Measurements from ENCODE around the gene HOXB9.
A peak's percentile ranks its signal among the peaks of the same experiment; 100 is the strongest.

Gene HOXB9

DNA sequence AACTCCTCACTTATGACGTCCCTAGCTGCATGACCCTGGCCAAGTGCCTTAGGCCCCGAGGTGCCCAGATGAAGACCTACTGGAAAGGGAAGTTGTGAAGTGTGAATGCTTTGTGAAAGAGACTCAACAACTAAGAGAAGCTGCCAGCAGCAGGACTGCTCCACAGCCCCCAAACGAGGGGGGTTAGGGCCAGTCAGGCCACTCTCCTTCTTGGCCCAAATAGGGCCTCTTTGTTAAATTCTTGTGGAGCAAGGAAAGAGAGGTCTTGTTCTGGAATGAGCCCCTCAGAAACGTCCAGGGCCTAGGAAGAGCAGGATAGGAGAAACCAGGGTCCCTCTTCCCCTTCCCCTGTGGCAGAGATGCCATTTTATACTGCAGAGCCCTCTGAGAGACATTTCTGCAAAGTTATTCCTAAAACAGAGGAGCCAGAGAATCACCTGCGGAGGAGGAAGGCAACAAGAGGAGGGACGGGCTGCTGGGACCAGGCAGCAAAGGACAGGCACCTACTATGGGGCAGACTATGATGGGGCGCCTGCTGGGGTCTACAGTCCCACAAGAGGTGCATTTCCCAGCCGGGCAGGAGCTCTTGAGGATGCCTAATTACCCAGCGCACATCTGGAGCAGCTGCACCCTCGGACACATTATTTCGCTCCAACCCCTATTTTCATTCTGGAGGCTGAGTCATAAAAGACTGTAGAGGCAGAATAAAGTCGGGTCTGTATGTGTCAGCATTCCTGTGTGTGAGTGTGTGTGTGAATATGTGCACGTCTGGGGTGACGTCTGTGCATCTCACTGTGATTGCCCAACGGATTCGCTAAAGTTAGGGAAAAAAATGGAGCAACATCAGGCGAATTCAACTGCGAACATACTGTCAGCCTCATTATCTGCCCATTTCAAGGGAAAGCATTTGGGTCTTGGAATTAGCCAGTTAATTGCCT is 11.4 kb upstream of the HOXB9 start:
- TF ChIP-seq, protein P1, sequence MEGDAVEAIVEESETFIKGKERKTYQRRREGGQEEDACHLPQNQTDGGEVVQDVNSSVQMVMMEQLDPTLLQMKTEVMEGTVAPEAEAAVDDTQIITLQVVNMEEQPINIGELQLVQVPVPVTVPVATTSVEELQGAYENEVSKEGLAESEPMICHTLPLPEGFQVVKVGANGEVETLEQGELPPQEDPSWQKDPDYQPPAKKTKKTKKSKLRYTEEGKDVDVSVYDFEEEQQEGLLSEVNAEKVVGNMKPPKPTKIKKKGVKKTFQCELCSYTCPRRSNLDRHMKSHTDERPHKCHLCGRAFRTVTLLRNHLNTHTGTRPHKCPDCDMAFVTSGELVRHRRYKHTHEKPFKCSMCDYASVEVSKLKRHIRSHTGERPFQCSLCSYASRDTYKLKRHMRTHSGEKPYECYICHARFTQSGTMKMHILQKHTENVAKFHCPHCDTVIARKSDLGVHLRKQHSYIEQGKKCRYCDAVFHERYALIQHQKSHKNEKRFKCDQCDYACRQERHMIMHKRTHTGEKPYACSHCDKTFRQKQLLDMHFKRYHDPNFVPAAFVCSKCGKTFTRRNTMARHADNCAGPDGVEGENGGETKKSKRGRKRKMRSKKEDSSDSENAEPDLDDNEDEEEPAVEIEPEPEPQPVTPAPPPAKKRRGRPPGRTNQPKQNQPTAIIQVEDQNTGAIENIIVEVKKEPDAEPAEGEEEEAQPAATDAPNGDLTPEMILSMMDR (IDR thresholded peaks at IDR 0.05), result no peak

DNA sequence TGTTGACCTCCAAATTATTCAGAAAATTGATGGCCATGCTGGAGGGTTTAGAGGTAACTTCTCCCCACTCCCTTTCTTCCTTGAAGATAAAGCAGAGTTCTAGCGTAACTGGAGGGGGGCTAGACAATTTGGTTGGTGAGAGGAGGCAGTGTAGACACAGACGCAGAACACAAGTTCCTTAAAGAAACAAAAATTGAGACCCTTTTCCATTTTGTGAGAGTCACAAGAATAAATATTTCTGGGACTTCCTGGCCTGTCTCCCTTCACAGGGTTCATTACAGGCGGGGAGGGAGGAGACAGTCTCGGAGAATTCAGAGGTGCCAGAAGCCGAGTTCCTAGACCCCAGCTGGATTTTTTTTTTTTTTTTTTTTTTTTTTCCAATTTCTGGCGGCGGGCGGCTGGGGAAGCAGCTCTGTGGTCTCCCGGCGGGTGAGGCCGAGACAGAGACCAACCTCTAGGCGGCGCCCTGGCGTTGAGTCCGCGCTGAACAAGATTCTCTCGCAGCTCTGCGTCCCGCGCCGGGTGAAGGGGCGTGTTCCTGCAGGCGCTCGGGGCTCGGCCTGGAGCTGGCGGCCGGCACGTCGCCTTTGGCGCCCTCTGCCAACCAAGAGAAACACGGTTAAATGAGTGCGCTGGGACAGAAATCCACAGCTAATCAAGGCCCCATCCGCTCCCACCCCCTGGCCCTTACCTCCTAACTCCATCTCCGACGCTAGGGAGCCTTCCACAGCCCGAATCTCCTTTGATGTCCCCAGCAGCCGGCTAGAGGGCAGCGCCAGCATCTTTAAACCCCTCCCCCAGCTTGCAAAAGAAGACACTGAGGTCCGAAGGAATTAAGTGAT is 10.2 kb upstream of the HOXB9 start:
- TF ChIP-seq, protein P1 (IDR thresholded peaks at IDR 0.05), result peak; percentile 61

DNA sequence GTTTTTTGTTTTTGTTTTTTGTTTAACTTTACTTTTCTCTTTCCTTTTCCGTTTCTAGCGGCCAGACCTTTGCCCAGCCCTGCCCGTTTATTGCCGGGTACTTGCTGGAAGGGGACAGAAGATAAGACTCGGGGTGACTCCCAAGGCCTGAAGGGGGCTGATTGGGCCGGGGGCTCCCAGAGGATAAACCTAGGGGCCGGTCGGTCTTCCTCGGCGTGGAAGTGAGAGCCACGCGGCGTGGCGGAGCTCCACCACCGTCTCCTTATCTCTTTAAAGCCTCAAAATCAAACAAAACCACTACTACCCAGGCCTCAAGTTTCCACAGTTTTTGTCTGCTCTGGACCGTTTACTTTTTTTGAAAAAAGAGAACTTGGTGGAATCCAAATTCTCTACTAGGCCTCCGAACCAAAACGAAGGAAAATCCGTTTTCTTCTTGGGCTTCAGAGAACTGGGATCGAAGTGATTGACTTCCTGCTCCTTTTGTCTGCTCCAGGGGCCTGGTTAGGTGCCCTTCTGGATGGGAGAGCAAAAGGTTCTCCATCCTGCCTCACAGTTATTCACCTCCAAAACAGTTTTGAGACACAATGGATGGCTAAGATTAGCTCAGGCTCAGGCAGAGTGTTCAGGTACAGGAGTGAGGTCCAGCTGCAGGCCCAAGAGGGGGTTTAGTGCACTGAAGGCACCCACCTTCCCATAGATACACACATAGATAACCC is 8.5 kb upstream of the HOXB9 start:
- TF ChIP-seq, protein P1 (IDR thresholded peaks at IDR 0.05), result no peak

DNA sequence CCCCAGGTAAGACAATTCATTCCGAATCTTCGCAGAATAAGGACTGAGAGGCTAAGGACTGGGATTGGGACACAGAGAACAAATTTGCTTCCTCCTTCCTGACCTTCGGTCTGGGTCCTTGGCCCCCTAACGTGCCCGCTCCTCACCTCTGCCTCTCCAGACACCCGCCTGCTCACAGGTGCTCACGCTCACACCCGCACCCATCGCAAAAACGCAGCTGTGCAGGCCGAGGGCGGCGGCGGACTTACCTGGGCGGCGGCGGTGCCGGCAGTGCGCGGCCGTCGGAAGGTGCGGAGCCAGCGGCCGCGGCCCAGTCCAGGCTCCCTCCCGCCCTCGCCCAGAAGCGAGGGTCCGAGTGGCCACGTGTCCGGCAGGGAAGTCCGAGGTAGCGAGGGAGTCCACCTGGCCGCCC is 7.1 kb upstream of the HOXB9 start:
- TF ChIP-seq, protein P1 (IDR thresholded peaks at IDR 0.05), result no peak

DNA sequence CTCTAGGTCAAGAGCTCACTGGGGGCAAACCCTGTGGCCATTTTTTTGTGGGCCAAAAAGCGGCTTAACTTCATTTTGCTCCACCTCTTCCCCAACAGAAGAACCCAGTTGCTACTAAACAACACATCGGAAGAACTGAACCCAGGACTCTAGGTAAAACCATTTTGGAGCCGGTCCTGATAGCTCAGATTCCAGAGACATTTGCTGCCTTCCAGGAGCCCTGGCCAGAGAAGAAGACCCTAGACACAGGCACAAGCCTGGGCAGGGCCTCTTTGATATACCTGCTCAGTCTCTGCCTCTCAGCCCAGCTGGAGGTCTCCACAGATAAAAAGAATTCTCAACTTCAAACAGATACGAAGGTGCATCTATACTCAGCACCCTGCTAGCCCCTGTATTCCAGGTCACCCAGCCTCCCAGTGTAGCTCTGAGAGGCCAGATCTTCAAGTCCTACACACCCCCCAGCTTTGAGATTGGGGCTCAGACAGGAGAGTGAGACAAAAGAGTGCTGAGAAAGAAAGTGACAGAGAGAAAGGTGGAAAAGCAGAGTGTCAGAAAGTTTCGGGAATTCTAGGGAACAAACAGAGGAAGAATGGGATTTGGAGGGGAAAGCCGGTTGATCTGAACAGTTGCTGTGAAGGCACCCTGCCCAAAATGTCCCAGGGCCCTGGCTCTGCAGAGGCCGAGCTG is 6.6 kb upstream of the HOXB9 start:
- TF ChIP-seq, protein P1 (IDR thresholded peaks at IDR 0.05), result no peak

DNA sequence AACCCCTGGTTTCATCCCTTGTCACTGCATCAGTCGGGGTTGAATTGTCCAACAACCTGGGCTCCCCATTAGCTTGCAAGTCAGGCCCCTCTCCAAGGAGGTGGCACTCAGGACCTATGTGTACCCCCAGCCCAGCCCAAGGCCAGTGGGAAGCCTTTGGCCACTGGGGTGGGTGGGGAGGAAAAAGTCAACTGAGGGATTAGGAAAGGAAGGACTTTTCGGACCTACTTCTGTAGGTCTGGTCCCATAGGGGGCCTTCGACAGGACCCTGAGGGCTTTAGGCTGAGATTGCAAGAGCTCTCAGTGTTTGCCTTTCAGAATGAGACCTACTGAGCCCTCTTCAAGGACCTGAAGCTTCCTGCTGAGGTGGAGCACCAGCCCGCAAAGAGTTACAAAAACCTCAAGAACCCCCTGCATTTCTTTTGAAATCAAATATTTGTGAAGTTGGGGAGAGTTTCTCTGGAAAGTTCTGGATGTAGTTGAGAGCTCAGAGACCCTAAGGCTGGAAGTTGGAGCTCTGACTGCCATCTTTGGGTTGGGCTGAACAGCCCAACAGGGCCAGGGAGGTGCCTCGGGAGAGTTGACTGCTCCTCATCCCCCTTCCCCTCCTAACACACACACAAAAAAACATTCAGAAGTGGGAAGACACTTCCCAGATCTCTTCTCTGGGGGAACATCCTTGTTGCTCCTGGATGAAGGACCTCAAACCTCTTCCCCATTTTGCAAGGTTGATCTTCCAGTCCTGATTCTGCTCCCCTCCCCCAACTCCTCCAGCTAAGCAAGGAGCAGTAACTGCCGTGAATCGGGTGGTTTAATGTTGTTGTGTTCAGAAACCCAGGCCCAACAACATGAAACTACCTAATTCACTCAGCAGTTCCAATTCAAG is 5.8 kb upstream of the HOXB9 start:
- TF ChIP-seq, protein P1 (IDR thresholded peaks at IDR 0.05), result no peak
